ENCODE measurements around the gene ACAD8.

GRCh38 chr11:134271978-134272377, 18.6 kb downstream of the ACAD8 start:
- no peak for TF ChIP-seq SMC3 (IDR thresholded peaks at IDR 0.05; ENCODE audit: low read depth, low read length)
- TF ChIP-seq EP300 (IDR thresholded peaks at IDR 0.05; ENCODE audit: borderline replicate concordance in 1 of 2, low read depth in 1 of 2, low read length in 1 of 2) = no peak
- TF ChIP-seq CTCF (IDR thresholded peaks at IDR 0.05) = no peak
- TF ChIP-seq POLR2AphosphoS5 (IDR thresholded peaks at IDR 0.05; ENCODE audit: low read depth, low read length) = no peak
- TF ChIP-seq SIN3A (IDR thresholded peaks at IDR 0.05; ENCODE audit: borderline replicate concordance, low read depth, low read length) = no peak
- no peak for TF ChIP-seq ELF1 (IDR thresholded peaks at IDR 0.05)
- no peak for TF ChIP-seq USF2 (IDR thresholded peaks at IDR 0.05; ENCODE audit: borderline replicate concordance, low read depth, low read length)
- TF ChIP-seq GATA2 (CRISPR knock-in tag; IDR thresholded peaks at IDR 0.05) = no peak

Data from SK-N-SH (cell line).